ENCODE measurements around the gene HSD3B1.

GRCh38 chr1:119467857-119468668, 38.9 kb upstream of the HSD3B1 start:
- TF ChIP-seq CTCF (IDR thresholded peaks at IDR 0.05): no peak
- no peak for TF ChIP-seq TEAD1 (CRISPR knock-in tag; IDR thresholded peaks at IDR 0.05)

All from WTC11 (cell line).